Iris pigment epithelial cell (primary cell): ENCODE measurements around the gene AFF4.

Experiments used
- DNase-seq: peaks from one replicate; pipeline ENCODE4 v3.0.0-alpha.2; 2011; ENCODE audit warnings: low read depth

AFF4 gene

GRCh38 chr5:132827943-132828673, 135.3 kb downstream of the AFF4 start:
- DNase-seq = no peak

GRCh38 chr5:132826424-132827082, 136.9 kb downstream of the AFF4 start:
- no peak for DNase-seq

- DNase-seq = no peak
Observed at GRCh38 chr5:132825834-132826391, 137.5 kb downstream of the AFF4 start.
